HG02885 (cell line): Measurements from ENCODE around the gene ANKRD29.

Experiments used
- ATAC-seq: cut with Tn5 transposase; IDR thresholded peaks from one replicate; pipeline ENCODE4 v1.9.1; 2021; ENCODE audit warnings: mild to moderate bottlenecking; ENCODE audit not compliant: unreplicated experiment, poor library complexity

ANKRD29 gene

DNA sequence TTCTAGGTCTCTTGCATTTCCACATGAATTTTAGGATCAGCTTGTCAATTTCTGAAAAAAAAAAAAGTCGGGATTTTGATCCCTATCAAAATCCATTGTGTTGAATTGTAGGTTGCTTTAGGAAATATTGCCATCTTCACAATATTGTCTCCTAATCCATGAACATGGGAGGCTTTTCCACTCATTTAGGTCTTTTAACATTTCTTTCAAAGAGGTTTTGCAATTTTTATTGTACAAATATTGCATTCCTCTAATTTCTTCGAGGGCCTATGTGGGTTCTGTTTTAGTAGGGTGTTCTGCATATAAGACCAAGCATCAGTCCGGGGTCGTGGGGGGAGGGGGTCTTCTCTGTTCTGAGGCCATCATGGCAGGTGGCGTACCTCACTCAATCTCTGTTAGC, 25.8 kb upstream of the ANKRD29 start:
- ATAC-seq: no peak

DNA sequence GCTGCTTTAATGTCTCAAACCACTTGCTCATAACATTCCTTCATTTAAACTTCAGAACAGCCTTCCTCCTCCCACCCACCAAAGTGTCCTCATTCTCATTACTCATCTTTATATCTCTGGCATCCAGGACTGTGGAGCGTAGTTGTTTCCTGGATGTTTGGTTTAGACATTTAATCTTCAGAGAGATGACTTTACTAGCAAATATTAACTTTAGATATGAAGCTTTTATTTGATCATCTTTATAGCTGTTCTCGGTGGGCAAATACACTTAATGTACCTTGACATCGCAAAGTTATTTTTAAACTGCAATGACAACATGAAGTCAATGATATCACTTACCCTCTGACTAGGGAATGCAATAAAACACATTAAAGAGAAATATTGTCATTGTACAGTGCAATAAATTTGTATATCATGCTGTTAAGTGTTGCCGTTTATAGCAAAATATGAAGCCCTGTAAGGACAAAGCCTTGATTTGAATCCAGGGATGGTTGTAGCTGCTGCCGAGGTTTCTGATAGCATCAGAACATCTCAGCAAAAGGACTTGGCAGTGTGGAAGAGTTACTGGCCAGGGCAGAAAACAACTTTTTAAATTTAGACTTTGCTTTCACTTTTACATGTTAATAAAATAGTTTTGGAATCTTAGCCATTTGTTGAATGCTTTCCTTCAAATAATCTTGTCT, 21.9 kb upstream of the ANKRD29 start:
- no peak for ATAC-seq

DNA sequence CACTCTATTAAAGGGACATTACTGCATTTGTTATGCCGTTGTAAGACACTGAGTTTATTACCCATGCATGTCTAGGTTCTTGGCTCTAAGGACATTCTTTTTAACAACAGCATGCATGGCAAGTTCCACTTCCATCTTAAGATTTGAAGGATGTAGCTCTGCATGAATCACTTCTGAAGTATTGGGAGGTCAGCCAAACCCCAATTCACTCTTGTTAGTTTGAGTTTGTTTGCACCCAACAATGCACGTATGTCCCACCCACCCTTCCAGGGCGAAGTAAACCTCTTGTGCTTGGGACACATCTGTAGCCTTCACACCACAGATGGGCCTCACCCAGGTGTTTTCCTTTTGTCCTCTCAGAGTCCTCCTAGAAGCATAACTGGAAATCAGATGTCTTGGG, 21.0 kb upstream of the ANKRD29 start:
- ATAC-seq: no peak

DNA sequence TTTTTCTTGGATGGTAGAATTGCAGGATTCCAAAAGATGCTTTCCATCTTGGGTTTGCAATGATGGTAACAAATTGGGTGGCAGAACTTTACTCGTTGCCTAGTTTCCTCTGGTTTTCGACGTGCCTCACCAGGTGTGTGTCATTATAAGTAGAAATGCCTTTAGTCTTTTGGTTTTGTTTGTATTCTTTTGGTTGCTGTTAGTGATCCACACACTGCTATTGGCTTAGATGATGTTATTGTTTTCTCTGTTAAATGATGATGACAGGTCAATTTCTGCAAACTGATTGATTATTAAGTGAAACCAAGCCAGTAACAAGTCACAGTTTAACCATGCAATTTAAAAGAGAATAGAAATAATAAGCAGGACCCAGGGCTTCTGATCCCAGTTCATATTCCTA, 20.4 kb upstream of the ANKRD29 start:
- no peak for ATAC-seq

DNA sequence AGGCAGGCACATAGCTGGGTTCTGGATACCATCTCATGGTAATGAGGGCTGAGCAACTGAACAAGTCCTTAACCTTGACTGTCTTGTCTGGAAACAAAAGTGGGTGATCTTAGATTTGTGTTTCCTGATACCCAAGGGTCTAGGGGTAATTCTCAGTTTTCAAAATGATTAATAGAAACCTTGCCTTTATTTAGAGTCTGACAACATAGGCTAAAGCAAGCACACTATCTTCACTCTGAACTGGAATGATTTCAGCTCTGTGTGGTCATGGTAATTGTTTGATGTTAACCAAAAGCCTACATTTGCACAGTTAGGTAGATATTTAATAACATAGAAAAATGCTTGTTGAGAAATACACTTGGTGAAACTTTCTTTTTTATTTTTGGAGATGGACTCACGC, 19.8 kb upstream of the ANKRD29 start:
- ATAC-seq: peak; percentile 66

DNA sequence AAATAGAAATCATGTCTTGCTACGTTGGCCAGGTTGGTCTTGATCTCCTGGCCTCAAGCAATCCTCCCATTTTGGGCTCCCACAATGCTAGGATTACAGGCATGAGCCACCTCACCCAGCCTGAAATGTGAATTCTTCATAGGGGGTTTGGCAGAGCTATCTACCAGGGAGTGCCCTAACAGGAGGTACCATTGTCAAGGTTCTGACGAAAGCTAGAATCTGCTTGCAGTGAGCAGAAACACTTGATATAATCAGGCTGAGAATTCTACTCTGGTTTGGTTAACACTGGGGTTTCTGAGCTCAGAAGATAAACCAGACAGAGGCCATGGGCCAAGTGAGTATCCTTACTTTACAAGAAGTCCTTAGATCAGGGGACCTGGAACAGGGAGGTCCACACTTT, 19.3 kb upstream of the ANKRD29 start:
- peak; percentile 25 for ATAC-seq

DNA sequence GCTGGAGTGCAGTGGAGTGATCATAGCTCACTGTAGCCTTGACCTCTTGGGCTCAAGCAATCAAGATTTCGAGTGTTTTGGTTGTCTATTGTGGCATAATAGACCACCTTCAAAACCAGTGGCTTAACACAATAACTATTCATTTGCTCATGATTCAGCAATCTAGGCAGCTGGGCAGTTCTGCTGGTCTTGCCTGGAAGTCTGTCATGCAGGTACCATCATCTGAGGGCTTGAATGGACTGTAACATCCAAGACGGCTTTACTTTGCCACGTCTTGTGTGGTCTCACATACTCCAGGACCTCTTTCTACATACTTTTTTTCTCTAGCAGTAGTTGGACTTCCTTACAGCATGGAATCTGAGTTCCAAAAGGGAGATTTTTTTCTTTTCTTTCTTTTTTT, 13.2 kb upstream of the ANKRD29 start:
- no peak for ATAC-seq

DNA sequence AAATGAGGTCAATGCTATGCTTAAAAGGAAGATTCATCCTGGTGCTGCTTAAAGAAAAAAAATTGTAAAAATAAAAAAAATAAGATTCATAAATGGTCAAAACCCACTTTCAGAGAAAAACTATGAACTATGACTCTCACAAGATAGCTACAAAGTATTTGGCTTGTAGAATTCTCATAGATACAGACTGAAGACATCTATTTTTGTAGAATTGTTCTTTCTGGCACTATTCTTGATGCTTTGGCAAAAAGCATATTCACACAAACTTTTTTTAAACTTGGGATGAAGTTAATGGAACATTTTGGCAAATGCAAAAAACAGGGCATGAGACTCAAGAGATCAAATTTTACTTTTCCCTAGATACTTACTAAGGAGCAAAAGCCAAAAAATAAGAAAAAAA, 12.5 kb upstream of the ANKRD29 start:
- no peak for ATAC-seq

DNA sequence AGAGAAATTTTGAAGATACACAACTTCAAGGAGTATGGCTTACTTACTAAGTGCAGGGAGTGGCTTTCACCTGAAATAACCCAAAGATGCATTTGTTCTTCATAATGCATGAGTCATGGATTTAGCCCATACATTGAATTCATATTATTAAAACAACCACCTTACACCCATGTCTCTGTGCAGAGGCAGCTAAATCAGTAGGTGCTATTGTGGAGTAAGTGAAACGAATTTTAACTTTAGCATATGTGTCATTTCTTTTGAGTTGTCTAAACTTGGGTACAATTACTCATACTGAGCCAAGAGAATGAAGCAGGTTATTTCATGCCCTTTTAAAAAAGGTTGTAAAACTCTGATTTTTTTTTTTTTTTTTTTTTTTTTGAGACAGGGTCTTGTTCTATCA, 11.0 kb upstream of the ANKRD29 start:
- ATAC-seq: peak; percentile 71

DNA sequence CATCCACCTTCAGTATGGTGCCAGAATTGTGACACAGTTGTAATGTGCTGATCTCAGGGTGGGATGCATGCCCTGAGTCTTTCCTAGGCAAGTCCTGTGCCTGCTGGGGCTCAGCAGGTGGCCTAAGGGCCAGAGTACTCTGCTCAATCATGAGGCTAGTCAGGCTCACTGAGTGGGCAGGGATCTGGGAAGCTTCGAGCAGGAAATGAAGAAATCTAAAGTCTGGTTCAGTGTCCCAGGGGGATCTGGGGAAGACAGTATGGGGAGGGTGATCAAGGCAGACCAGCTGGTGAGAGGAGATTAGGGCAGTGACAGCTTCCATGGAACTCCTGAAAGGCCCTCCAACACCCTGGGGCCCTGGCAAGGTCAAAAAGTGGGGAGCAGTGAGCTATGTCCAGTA, 8.9 kb upstream of the ANKRD29 start:
- no peak for ATAC-seq

DNA sequence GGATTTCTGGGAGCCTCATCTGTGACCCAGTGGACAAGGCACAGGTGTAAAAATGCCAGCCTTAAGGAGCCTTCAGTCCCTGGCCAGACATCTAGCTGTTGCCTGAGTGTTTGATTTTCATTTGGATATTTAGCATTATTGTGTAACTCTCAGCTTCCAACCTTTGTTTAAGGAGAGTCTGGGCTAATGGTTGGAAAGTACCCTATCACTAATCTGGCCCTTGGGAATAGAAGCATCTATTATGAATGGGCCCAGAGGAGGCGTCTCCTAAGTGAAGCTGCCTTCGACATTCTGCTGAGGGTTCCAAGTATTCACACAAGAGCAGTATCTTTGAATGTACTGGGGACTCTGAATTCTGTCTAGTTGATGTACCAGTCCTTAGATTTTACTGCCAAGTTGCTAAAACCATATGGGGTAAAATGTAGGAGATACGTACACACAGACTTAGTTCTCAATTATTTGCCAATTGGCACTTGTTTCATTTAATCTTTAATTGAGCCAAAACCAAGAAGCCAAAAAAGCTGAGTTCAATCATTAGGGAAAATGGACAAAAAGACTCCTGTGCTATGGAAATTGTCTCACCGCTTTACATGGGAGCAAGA, 7.2 kb upstream of the ANKRD29 start:
- ATAC-seq: no peak

DNA sequence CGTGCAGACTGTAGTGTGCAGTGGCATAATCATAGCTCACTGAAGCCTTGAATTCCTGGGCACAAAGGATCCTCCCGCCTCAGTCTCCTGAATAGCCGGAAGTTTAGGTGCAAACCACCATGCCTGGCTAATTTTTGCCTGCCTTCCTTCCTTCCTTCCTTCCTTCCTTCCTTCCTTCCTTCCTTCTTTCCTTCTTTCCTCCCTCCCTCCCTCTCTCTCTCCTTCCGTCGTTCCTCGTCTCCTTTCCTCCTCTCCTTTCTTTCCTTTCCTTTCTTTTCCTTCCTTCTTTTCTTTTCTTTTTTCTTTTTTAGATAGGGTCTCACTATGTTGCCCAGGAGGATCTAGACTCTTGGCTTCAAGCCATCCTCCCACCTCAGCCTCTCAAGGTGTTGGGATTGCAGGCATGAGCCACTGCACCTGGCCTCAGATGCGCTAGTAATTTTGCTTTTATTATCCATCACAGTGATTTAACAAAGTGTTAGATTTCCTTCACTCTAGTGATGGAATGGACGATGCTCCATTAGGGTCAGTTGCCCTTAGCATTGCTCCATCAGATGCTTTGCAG, 6.6 kb upstream of the ANKRD29 start:
- ATAC-seq: no peak

DNA sequence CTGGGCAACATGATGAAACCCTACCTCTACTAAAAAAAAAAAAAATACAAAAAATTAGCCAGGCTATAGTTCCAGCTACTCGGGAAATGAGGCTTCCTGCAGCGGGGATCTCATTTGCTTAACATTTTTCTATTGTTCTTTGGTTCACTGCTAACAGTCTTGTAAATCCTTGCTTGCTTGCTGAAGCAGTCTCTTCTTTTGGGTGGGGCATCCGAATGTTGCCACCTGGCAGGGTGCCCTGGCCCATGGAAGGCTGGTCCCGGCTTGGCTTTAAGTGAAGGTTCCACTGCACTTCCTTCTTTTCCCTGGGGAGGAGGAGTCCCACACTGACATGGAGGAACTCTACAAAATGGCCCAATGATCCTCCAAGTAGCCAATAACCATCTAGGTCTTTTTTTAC, 6.0 kb upstream of the ANKRD29 start:
- ATAC-seq: no peak

DNA sequence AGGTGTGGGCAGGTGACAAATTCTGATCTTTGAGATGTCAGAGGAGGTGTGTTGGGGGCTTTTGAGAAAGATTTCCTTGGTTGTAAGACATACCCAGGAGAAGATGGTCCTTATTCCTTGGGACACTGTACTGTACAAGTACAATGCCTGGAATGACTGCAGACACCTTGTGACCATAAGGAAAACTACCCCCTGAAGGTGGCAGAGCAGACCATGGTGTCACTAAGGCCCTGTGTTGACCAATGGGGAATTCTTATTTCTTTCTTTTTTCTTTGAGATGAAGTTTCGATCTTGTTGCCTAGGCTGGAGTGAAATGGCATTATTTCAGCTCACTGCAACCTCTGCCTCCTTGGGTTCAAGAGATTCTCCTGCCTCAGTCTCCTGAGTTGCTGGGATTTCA, 4.4 kb upstream of the ANKRD29 start:
- no peak for ATAC-seq

DNA sequence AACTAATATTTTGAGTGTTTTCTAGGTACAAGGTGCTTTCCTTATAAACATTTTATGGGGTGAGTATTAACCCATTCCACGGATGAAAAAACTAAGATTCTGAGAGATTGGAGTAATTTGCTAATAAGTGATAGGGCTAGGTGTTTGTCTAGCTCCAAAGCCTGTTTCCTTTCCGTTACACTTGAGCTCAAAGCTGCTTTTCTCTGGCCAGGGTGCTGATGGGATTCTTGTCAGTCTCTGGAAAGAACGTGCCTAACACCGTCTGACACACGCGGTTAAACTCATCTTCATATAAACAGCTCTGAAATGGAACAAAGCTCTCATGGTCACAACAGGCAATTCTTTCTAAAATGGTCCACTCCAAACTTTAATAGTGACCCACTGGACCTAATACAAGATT, 2.0 kb upstream of the ANKRD29 start:
- ATAC-seq: no peak

DNA sequence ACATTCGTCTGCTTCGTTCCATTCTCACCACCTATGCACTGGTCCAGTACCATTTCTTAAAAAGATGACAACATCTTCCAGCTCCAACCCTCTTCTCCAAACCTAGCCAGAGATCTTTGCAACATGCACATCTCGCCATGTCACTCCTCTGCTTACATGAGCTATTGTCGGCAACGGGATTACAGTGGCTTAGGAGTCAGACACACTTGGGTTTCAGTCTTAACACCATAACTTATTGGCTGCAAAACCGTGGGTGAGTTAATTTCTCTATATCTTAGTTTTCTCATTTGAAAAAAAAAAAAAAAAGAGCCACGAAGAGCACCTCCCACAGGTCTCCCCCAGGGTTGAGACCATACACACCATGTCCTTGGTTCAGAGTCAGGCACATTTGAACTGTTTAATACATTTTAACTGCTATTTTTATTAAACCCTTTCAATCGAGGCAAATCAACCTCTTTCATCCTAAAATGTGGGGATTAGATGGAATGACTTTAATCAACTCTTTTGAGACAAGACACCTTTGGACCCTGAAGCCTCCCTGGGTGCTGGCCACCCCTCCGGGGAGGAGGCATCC, 889 bp downstream of the ANKRD29 start:
- no peak for ATAC-seq

DNA sequence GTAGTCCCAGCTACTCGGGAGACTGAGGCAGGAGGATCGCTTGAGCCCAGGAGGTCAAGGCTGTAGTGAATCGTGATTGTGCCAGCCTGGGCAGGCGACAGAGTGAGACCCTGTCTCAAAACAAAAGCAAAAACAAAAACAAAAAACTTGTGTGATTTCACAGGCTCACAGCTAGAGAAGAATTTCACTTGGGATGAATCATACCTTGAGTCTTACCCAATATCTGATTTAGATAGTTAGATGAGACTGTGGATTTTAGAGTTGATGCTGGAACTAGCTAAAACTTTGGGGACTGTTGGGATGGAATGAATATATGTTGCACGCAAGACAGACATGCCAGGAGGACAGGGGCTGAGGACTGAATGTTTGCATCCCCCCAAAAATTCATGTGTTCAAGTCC, 4.4 kb downstream of the ANKRD29 start:
- ATAC-seq: no peak

DNA sequence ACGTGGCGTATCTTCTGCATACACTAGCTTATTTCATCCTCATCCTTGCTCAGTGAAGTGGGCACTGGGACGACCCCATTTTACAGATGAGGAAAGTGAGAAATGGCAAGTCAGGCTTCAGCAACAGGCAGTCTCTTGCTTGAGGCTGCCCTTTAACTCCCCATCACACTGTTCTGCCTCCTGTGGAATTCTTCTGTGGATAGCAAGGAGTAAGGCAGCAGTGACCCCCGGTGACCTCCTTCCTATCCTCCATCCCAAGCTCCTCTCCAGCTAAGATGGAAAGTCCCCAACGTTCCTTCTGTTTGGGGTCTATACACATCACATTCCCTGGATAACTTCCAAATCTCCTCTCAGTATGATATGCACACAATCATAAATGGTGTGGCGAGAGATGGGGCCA, 10.5 kb downstream of the ANKRD29 start:
- no peak for ATAC-seq

DNA sequence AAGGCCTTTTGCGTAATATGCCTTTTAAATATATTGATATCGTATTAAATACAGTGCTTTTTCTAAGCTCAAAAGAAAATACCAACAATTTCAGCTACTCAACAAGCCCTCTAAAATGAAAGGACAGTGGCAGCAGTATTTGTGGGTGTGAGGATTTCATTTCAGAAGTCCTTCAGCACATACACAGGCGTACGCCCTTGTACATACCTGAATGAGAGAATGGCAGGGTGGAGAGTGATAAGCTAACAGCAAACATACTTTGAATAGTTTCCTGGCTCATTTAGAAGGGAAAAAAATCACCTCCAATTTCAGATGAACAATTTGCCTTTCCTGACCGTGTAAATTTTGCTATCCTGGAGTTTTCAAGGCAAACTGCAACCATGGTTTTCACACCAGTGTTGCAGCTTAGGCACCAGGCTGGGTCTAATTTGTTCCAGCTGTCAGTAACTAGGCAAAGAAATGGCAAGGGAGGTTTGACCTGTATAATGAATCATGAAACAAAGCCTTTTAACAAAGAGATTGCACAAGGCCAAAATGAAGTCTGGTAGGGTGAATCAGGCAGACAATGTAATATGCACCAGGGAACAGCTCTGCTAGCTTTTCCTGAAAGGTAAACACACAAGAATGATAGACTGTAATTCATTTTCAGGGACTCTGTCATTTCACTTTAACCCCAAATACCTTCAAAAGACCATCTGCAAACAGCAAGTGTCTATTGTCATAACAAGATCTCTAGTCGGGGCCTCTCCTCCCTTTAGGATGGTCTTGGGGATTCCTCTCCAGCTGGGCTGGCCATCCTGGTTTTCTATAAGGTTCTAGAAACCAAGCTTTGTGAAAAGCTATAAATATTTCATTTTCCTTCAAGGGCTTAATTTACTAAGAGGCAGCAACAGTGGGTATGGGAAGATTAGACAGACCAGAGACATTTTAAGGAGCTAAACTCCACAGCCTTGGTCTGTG, 11.5 kb downstream of the ANKRD29 start:
- ATAC-seq: no peak

DNA sequence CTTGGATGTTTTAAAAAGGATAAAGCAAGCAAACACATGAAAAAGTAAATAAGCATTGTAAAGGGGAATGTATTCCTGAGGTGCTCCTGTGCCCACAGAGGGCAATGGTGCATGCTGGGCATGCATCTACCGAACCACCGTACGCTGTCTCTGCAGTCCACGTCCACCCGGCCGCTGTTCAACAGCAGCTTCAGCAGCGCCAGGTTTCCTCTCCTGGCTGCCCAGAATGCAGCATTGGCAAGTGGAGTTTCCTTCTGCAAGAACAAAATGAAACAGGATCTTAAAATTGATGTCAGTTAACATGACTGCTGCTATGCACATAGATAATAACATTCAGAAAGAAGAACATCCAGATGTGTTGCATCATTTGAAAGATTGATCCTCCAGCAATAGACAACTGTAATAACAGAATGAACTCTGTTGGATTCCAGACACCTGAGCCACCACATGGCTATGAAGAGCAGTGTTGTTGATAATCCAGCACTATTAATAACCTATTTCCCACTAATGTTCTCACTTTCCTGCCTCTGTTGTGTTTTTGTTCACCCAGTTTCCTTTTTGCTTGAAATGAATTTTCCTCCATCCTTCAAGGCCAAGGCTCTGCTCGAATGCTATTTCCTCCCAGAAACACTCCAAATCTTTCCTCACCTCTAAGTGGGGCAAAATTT, 13.6 kb downstream of the ANKRD29 start:
- no peak for ATAC-seq
